Measurements from ENCODE around the gene MOB2. TPM values are rescaled to one million over a fixed set of nuclear protein-coding genes. Genes with fewer than 3 reads are reported as not detected.
"Not testable (repeated sequence)": the region's sequence is repeated elsewhere in the genome, so short reads cannot be mapped to it uniquely, and the experiment has no call there.

MOB2 gene
- total and polyA plus RNA-seq, 2 of the 13 experiments (the other 11 are each of a cell fraction or from before 2014, with no cell fraction given), result 21.8 to 27.7 TPM

DNA sequence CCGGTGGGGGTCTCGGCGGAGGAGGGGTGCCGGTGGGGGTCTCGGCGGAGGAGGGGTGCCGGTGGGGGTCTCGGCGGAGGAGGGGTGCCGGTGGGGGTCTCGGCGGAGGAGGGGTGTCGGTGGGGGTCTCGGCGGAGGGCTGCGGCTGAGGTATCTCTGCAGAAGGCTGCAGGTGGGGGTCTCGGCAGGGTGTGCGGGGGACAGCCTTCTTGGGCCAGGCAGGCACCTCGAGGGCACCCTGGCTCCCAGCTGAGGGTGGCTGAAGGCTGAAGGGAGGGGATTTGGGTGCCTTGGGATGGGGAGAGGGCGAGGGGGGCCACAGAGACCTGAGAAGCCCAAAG lies 51.1 kb downstream of the MOB2 start:
- CTCF ChIA-PET (ENCODE audit: low intra/inter-chr PET ratio, low total read pairs); POLR2A ChIA-PET; H3K79me2 ChIP-seq (ENCODE audit: insufficient read depth, low read length); H3K4me1 ChIP-seq (ENCODE audit: insufficient read depth, low read length); H3K36me3 ChIP-seq (replicated peaks in 1 of 2; ENCODE audit: control insufficient read depth in 1 of 2, insufficient read depth in 2 of 2, low read length in 2 of 2); H3K9ac ChIP-seq (ENCODE audit: insufficient read depth, low read depth, low read length); intact Hi-C loops (cut with micrococcal nuclease; ENCODE audit: unreplicated experiment); BruUV-seq (replicated peaks); FAIRE-seq; DNase-seq (ENCODE audit: low spot score); H3K27ac ChIP-seq (ENCODE audit: extremely low read length, insufficient read depth, low read length); H3K4me3 ChIP-seq (replicated peaks in 1 of 3; ENCODE audit: insufficient read depth in 1 of 3, low read depth in 2 of 3, low read length in 3 of 3); H3K27me3 ChIP-seq (ENCODE audit: control insufficient read depth in 1 of 2, insufficient read depth in 2 of 2, low read length in 2 of 2); H3K9me3 ChIP-seq (ENCODE audit: low read length); H2AFZ ChIP-seq (ENCODE audit: low read length); ATAC-seq; H4K20me1 ChIP-seq (ENCODE audit: insufficient read depth, low read length); H3K4me2 ChIP-seq (ENCODE audit: low read depth, low read length); in situ Hi-C loops (cut with HindIII; ENCODE audit: extremely low pct_ligation_motif_present, low pct_unique_long_range_greater_than_20kb): not testable (repeated sequence)
- 69% methylated on average over 16 of the region's 20 CpGs for WGBS (ENCODE audit: low lambda C conversion rate)
- TF ChIP-seq PCBP1 (IDR thresholded peaks at IDR 0.05; ENCODE audit: borderline replicate concordance, low read depth, low read length), result 0 out of 2 replicates have a peak, but pooled peaks have one; percentile 38

DNA sequence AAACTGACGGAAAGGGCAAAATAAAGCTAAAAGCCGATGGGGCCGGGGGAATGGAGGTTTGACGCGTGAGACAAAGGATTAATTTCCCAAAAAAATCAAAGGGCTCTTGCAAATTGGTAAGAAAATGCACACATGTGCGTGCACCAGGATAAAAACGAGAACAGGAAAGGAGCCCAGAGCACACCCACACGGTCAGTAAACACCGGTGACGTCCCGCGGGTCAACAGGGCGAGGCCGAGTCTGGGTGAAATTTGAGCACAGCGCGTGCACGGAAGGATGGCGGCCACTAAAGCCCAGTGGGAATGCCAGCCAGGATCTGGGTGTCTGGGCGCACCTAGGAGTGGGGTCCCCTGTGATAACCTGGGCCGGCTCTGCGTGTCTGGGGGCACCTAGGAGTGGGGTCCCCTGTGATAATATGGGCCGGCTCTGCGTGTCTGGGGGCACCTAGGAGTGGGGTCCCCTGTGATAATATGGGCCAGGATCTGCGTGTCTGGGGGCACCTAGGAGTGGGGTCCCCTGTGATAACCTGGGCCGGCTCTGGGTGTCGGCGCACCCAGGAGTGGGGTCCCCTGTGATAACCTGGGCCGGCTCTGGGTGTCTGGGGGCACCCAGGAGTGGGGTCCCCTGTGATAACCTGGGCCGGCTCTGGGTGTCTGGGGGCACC lies 52.5 kb downstream of the MOB2 start:
- in situ Hi-C loops (cut with HindIII; ENCODE audit: extremely low pct_ligation_motif_present, low pct_unique_long_range_greater_than_20kb) (no loop called here), intact Hi-C loops (cut with micrococcal nuclease; ENCODE audit: unreplicated experiment) (no loop called here)
- Histone ChIP-seq H3K36me3 (replicated peaks in 1 of 2; ENCODE audit: control insufficient read depth in 1 of 2, insufficient read depth in 2 of 2, low read length in 2 of 2) (no peaks in the 10 kb centered on the region), H4K20me1 (ENCODE audit: insufficient read depth, low read length) (peaks cover 5% of the 10 kb centered on the region; the same call in 1 of the 2 replicates), H3K4me2 (ENCODE audit: low read depth, low read length) (no peak overlapping the region), H3K4me1 (ENCODE audit: insufficient read depth, low read length) (no peaks in the 10 kb centered on the region), H3K9me3 (ENCODE audit: low read length) (no peaks in the 10 kb centered on the region), H3K27me3 (ENCODE audit: control insufficient read depth in 1 of 2, insufficient read depth in 2 of 2, low read length in 2 of 2) (peaks cover under 1 to 8% of the 10 kb centered on the region in 2 experiments; a peak in 2 of 5 replicates), H3K27ac (ENCODE audit: extremely low read length, insufficient read depth, low read length) (no peak overlapping the region), H3K9ac (ENCODE audit: insufficient read depth, low read depth, low read length) (no peak overlapping the region), H2AFZ (ENCODE audit: low read length) (no peak overlapping the region), H3K79me2 (ENCODE audit: insufficient read depth, low read length) (no peaks in the 10 kb centered on the region), H3K4me3 (replicated peaks in 1 of 3; ENCODE audit: insufficient read depth in 1 of 3, low read depth in 2 of 3, low read length in 3 of 3) (no peak overlapping the region)
- 37% methylated on average over 21 of the region's 29 CpGs for WGBS (ENCODE audit: low lambda C conversion rate)
- ATAC-seq (no peak), DNase-seq (ENCODE audit: low spot score) (no peak), FAIRE-seq (no peak)
- no TSS peak for BruUV-seq (replicated peaks)
- ChIA-PET POLR2A (no interaction called here), CTCF (ENCODE audit: low intra/inter-chr PET ratio, low total read pairs) (no interaction called here)
- TF ChIP-seq TMF1 (CRISPR knock-in tag; IDR thresholded peaks at IDR 0.05; ENCODE audit: low read depth) (no peak), NFKB2 (CRISPR knock-in tag; IDR thresholded peaks at IDR 0.05; ENCODE audit: borderline replicate concordance) (no peak)
- TF ChIP-seq, protein P1, sequence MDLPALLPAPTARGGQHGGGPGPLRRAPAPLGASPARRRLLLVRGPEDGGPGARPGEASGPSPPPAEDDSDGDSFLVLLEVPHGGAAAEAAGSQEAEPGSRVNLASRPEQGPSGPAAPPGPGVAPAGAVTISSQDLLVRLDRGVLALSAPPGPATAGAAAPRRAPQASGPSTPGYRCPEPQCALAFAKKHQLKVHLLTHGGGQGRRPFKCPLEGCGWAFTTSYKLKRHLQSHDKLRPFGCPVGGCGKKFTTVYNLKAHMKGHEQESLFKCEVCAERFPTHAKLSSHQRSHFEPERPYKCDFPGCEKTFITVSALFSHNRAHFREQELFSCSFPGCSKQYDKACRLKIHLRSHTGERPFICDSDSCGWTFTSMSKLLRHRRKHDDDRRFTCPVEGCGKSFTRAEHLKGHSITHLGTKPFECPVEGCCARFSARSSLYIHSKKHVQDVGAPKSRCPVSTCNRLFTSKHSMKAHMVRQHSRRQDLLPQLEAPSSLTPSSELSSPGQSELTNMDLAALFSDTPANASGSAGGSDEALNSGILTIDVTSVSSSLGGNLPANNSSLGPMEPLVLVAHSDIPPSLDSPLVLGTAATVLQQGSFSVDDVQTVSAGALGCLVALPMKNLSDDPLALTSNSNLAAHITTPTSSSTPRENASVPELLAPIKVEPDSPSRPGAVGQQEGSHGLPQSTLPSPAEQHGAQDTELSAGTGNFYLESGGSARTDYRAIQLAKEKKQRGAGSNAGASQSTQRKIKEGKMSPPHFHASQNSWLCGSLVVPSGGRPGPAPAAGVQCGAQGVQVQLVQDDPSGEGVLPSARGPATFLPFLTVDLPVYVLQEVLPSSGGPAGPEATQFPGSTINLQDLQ (CRISPR knock-in tag; IDR thresholded peaks at IDR 0.05), result no peak
- TF ChIP-seq, protein P2, sequence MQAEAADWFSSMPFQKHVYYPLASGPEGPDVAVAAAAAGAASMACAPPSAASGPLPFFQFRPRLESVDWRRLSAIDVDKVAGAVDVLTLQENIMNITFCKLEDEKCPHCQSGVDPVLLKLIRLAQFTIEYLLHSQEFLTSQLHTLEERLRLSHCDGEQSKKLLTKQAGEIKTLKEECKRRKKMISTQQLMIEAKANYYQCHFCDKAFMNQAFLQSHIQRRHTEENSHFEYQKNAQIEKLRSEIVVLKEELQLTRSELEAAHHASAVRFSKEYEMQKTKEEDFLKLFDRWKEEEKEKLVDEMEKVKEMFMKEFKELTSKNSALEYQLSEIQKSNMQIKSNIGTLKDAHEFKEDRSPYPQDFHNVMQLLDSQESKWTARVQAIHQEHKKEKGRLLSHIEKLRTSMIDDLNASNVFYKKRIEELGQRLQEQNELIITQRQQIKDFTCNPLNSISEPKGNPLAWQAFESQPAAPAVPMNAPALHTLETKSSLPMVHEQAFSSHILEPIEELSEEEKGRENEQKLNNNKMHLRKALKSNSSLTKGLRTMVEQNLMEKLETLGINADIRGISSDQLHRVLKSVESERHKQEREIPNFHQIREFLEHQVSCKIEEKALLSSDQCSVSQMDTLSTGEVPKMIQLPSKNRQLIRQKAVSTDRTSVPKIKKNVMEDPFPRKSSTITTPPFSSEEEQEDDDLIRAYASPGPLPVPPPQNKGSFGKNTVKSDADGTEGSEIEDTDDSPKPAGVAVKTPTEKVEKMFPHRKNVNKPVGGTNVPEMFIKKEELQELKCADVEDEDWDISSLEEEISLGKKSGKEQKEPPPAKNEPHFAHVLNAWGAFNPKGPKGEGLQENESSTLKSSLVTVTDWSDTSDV (CRISPR knock-in tag; IDR thresholded peaks at IDR 0.05), result no peak
